Effector memory CD4-positive, alpha-beta T cell (primary cell): ENCODE measurements around the gene RBBP9.
"Not testable (repeated sequence)": the region's sequence is repeated elsewhere in the genome, so short reads cannot be mapped to it uniquely, and the experiment has no call there.

Experiments
- DNase-seq, 3 donors: peaks; one replicate each; pipeline ENCODE4 v3.0.0-alpha.2; 2020
- H3K27ac ChIP-seq: 2 replicates; pipeline ENCODE4 v1.7.0; 2013; ENCODE audit warnings: mild to moderate bottlenecking, low read length, moderate library complexity; ENCODE audit not compliant: insufficient read depth, poor library complexity, severe bottlenecking
- H3K27me3 ChIP-seq: replicated peaks from 2 replicates; pipeline ENCODE4 v1.7.0; 2013; ENCODE audit warnings: mild to moderate bottlenecking, low read length; ENCODE audit not compliant: insufficient read depth, control insufficient read depth, poor library complexity, severe bottlenecking
- H3K36me3 ChIP-seq: 2 replicates; pipeline ENCODE4 v1.7.0; 2013; ENCODE audit warnings: mild to moderate bottlenecking, low read length, moderate library complexity; ENCODE audit not compliant: control insufficient read depth, insufficient read depth
- H3K4me1 ChIP-seq: 2 replicates; pipeline ENCODE4 v1.7.0; 2013; ENCODE audit warnings: low read length, mild to moderate bottlenecking; ENCODE audit not compliant: control insufficient read depth, insufficient read depth, poor library complexity, severe bottlenecking
- H3K4me3 ChIP-seq: 2 replicates; pipeline ENCODE4 v1.7.0; 2013; ENCODE audit warnings: low read length, low read depth, mild to moderate bottlenecking; ENCODE audit not compliant: insufficient read depth, poor library complexity, severe bottlenecking
- H3K9me3 ChIP-seq: 2 replicates; pipeline ENCODE4 v1.7.0; 2013; ENCODE audit warnings: mild to moderate bottlenecking, low read length, moderate library complexity; ENCODE audit not compliant: control insufficient read depth

Gene RBBP9

GRCh38 chr20:18507218-18508191 is 10.5 kb upstream of the RBBP9 start, which contains the start of gene SEC23B:
Gene SEC23B (plus strand): TSS chr20:18507940. CDS start chr20:18510836, 2,896 bp downstream.
- Histone ChIP-seq H3K9me3 (no peaks in the 10 kb centered on the region), H3K27ac (peak within 1 kb of the TSS; percentile 96), H3K36me3 (peaks cover 10% of the 10 kb centered on the region), H3K4me1 (peaks cover 13% of the 10 kb centered on the region), H3K27me3 (no peaks in the 10 kb centered on the region), H3K4me3 (peak within 1 kb of the TSS; percentile 75)
- peak; percentile 96 to 99 (median 96) for DNase-seq

- Histone ChIP-seq H3K27ac (peak overlapping the region; percentile 96), H3K4me1 (peaks cover 13% of the 10 kb centered on the region), H3K4me3 (peak overlapping the region; percentile 43), H3K27me3 (no peaks in the 10 kb centered on the region), H3K36me3 (peaks cover 6% of the 10 kb centered on the region), H3K9me3 (no peaks in the 10 kb centered on the region)
- peak in 1 of 3 donors; percentile 1 for DNase-seq
Measured at GRCh38 chr20:18506744-18507143, 9.7 kb upstream of the RBBP9 start.

GRCh38 chr20:18504479-18505060 is 7.5 kb upstream of the RBBP9 start:
- Histone ChIP-seq H3K36me3 (no peaks in the 10 kb centered on the region), H3K27ac (no peak overlapping the region), H3K27me3 (no peaks in the 10 kb centered on the region), H3K4me3 (no peak overlapping the region), H3K9me3 (no peaks in the 10 kb centered on the region), H3K4me1 (peaks cover 13% of the 10 kb centered on the region)
- DNase-seq, result no peak

- not testable (repeated sequence) for H3K27me3 ChIP-seq, H3K4me1 ChIP-seq, H3K9me3 ChIP-seq, H3K27ac ChIP-seq, H3K4me3 ChIP-seq, DNase-seq, H3K36me3 ChIP-seq
Measured at GRCh38 chr20:18501672-18502071, 4.6 kb upstream of the RBBP9 start.

- Histone ChIP-seq H3K4me3 (no peak overlapping the region), H3K36me3 (no peaks in the 10 kb centered on the region), H3K27me3 (no peaks in the 10 kb centered on the region), H3K9me3 (no peaks in the 10 kb centered on the region), H3K27ac (peak overlapping the region; percentile 72), H3K4me1 (peaks cover 6% of the 10 kb centered on the region)
- no peak for DNase-seq
Measured at GRCh38 chr20:18497603-18498002, 578 bp upstream of the RBBP9 start.

GRCh38 chr20:18496042-18496441 is 983 bp downstream of the RBBP9 start:
- no peak for DNase-seq
- Histone ChIP-seq H3K36me3 (no peaks in the 10 kb centered on the region), H3K4me3 (no peak overlapping the region), H3K9me3 (no peaks in the 10 kb centered on the region), H3K4me1 (peaks cover 6% of the 10 kb centered on the region), H3K27ac (no peak overlapping the region), H3K27me3 (no peaks in the 10 kb centered on the region)

GRCh38 chr20:18488301-18488700 is 8.7 kb downstream of the RBBP9 start:
- H3K4me1 ChIP-seq, result no peaks in the 10 kb centered on the region
- no peak overlapping the region for H3K4me3 ChIP-seq
- H3K27ac ChIP-seq, result no peak overlapping the region
- H3K36me3 ChIP-seq, result peaks cover 17% of the 10 kb centered on the region
- no peak for DNase-seq
- no peaks in the 10 kb centered on the region for H3K9me3 ChIP-seq
- H3K27me3 ChIP-seq, result no peaks in the 10 kb centered on the region

- H3K36me3 ChIP-seq, result peaks cover 53% of the 10 kb centered on the region
- no peak overlapping the region for H3K27ac ChIP-seq
- no peaks in the 10 kb centered on the region for H3K27me3 ChIP-seq
- no peaks in the 10 kb centered on the region for H3K4me1 ChIP-seq
- no peaks in the 10 kb centered on the region for H3K9me3 ChIP-seq
- H3K4me3 ChIP-seq, result no peak overlapping the region
- DNase-seq, result no peak
Measured at GRCh38 chr20:18481596-18481995, 15.4 kb downstream of the RBBP9 start.

- peaks cover 60% of the 10 kb centered on the region for H3K36me3 ChIP-seq
- no peaks in the 10 kb centered on the region for H3K4me1 ChIP-seq
- H3K9me3 ChIP-seq, result no peaks in the 10 kb centered on the region
- H3K27me3 ChIP-seq, result no peaks in the 10 kb centered on the region
- no peak overlapping the region for H3K27ac ChIP-seq
- DNase-seq, result no peak
- H3K4me3 ChIP-seq, result no peak overlapping the region
Measured at GRCh38 chr20:18477821-18478220, 19.2 kb downstream of the RBBP9 start.

GRCh38 chr20:18477218-18477617 is 19.8 kb downstream of the RBBP9 start:
- H3K4me1 ChIP-seq, result no peaks in the 10 kb centered on the region
- no peak overlapping the region for H3K27ac ChIP-seq
- no peak overlapping the region for H3K4me3 ChIP-seq
- H3K9me3 ChIP-seq, result no peaks in the 10 kb centered on the region
- H3K27me3 ChIP-seq, result no peaks in the 10 kb centered on the region
- peaks cover 55% of the 10 kb centered on the region for H3K36me3 ChIP-seq
- no peak for DNase-seq
